HG02759 (cell line): ENCODE measurements around the gene FRMD1.

ENCODE experiments used
- ATAC-seq: cut with Tn5 transposase; IDR thresholded peaks from one replicate; pipeline ENCODE4 v1.9.1; 2021; ENCODE audit warnings: mild to moderate bottlenecking, moderate library complexity; ENCODE audit not compliant: unreplicated experiment

FRMD1 gene

DNA sequence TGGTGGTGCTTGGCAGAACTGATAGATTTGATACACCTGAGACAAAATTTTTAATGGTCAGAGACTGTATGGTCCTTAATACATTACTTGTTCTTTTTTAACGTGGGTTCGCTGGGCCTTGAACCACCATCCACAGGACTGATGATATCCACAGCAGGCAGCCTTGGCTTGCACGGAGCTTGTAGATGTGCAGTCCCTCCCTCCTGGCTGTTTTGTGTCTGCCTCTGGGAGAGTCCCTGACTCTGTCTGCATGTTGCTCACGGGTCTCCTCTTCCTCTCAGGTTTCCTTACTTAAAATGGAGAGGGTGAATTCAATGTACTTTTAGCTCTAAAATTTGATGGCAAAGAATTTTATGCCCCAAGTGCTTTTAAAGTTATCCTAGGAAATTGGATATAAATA lies 64.0 kb downstream of the FRMD1 start:
- no peak for ATAC-seq

DNA sequence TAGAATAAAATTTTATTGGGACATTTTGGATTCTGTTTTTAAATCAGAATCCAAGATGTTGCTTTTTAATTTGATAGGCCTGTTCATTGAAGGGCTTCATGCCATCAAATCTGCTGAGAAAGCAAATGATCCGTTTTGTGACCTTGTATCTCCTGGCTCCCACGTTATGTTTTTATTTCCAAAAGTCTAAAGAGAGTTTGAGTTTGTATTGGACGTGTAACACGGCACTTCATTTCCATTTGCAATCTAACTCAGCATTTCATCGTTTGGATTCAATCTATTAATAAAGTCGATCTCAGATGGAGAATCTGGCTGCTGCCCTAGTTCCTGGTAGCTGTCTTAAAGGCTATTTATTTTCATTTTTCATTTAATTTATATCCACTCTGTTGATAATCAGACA lies 64.6 kb downstream of the FRMD1 start:
- ATAC-seq: no peak

DNA sequence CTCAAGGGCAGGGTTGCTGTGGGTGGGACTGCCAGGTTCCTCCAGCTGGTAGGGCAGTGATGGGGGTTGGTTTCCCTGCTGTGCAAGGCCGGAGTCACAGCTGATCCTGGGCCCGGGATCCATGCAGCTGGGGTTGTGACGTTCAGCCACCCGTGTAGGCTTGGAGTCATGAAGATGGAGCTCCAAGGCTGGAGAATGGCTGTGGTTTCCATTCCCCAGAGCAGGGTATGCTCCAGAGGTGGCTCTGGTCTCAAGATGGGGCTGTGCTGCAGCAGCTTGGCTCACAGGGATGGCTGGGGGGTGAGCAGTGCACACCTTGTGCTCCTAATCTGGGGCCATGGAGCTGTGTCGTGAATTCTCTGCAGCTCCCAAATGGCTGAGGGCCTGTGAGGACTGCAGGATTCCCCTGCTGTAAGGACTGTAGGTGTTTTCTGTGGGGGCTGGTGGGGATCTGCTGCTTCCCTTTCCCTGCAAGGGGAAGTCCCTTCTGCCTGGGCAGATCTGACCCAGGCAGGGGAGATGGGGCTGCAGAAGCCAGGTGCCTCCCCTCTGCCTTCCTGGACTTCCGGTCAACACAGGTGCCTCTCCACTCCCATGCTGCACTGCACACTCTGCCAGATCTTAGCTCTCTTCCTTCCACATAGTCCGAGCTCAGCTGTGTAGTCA lies 65.6 kb downstream of the FRMD1 start:
- no peak for ATAC-seq

DNA sequence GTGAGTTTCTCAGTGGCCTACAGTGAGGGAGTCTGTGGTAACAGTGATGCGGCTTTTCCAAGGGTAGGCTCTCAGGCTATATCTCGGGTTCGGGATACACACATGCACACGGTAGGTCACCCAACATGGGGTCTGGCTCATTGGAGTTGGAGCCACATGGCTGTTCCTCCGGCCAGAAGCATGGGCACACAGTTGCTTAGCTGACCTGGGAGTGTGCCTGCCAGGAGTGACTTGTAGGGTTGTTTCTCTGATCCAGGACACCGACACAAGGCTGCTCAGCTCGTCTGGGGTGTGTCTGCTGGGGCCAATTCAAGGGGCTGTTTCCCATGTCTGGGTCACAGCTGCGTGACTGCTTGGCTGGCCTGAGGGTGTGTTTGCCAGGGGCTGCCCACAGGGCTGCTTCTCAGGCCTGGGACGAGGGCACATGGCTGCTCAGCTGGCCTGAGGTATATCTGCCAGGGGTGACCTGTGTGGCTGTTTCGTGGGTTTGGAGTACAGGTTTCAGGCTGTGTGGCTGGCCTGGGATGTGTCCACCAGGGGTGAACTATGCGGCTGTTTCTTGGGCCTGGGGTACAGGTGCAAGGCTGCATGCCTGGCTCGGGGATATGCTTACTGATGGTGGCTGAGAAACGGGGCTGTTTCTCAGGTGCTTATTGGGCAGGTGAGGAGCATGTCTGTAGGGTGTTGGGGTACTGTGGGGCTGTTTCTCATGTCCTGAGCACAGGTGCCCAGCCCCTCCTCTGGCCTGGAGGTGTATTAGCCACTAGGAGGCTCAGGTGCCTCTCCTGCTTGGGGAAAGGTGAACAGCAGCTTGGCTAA lies 66.4 kb downstream of the FRMD1 start:
- no peak for ATAC-seq

DNA sequence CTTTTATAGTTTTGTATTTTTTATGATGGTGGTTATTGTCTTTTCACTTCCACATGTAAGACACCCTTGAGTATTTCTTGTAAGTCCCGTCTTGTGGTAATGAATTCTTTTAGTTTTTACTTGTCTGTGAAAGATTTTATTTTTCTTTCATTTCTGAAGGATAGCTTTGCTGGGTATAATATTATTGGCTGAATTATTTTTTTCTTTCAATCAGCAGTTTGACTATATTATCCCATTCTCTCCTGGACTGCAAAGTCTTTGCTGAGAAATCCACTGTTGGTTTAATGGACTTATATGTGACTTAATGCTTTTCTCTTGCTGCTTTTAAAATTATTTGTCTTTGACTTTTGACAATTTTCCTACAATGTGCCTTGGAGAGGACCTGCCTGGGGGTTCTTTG lies 67.7 kb downstream of the FRMD1 start:
- ATAC-seq: no peak

DNA sequence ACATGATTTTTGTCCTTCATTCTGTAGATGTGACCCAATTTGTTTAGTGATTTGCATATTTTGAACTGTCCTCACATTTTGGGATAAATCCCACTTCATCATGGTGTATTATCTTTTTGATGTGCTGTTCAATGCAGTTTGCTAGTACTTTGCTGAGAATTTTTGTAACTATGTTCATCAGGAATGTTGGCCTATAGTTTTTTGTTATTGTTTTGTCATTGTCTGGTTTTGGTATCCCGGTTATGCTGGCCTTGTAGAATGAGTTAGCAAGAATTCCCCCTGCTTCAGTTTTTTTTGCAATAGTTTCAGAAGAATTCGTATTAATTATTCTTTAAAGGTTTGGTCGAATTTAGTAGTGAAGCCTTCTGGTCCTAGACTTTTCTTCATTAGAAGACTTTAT lies 69.7 kb downstream of the FRMD1 start:
- ATAC-seq: no peak

DNA sequence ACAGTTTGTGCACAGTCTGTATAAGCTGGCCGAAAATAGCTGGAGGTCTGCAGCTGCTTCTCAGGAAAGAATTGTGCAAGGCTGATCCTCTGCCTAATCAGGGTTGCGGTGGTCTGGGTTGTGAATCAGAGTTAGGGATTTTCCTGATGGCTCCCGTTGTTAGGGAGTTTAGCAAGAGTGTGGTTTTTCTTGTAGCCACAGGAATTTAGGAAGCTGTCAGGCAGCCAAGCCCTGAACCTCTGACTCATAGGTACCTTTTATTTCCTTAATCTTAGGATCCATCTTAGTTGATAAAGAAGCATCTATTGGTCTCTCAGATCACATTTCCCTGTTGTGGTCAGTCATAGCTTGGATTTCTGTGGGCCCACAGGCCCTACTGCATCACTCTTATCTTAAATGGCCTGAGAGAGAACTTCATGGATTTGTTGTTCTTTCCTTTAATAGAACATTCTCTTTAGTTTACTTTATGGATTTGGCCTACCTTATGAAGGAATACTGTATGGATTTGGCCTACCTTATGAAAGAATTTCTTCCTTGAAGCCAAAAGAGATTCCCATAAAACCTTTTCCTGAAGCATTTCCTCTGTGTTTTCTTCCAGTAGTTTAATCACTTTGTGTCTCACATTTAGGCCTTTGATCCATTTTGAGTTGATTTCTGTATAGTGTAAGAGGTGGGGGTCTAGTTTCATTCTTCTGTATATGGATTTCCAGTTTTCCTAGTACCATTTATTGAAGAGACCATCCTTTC lies 71.2 kb downstream of the FRMD1 start:
- ATAC-seq: no peak

DNA sequence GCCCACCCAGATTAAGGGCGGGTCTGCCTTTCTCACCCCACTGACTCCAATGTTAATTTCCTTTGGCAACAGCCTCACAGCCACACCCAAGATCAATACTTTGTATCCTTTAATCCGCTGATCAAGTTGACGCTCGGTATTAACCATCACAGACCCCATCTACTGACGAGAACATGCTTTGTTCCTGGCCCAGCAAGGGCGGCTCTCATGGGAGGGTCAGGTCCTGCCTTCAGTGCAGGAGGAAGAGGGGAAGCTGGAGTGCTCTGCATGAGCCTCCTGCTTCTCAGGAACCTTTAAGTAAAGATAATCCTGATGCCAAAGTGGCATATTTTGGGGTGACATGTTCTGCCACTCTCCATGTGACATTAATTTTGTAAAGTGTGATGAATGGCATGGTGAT lies 73.2 kb downstream of the FRMD1 start:
- ATAC-seq: no peak

DNA sequence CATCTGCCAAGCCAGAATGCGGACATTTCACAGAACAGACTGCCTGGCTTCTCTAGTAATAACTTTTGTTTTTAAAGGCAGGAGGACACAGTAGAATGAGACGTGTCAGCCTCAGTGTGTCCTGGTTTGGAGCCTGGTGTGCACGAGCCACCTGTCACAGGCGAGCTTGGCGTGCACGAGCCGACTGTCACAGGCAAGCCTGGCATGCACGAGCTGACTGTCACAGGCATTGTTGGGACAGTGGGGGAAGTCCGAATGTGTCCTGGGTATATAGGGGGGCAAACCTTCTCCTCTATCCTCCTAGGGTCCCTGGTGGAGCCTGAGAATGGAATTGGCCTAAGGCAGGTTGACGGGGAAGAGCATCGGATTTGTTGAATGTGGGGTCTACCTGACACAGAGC lies 74.1 kb downstream of the FRMD1 start:
- ATAC-seq: no peak

DNA sequence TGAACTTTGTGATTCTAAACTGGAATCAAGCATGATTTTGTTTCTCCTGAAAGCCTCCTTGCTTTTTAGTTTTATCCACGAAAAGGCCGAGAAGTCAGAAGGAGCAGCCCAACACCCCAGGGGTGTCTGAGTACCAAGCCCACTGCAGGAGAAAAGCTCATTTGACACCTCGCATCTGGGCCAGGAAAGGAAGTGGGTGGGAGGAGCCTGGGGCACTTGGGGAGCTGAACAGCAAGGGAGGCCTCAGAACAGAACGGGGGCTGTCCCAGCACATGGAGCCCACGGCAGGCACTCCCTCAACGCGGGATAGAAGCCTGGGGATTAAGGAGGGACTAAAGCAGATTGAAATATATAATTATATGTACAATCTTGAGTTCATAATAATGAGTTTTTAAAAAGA lies 75.0 kb downstream of the FRMD1 start:
- ATAC-seq: no peak
